Measurements from ENCODE around the gene CNTNAP5. TPM values are rescaled to one million over a fixed set of nuclear protein-coding genes. Genes with fewer than 3 reads are reported as not detected.

The CNTNAP5 gene
- total RNA-seq, 3 donors from 2014 or later, result 3.3 TPM; not detected in 2

DNA sequence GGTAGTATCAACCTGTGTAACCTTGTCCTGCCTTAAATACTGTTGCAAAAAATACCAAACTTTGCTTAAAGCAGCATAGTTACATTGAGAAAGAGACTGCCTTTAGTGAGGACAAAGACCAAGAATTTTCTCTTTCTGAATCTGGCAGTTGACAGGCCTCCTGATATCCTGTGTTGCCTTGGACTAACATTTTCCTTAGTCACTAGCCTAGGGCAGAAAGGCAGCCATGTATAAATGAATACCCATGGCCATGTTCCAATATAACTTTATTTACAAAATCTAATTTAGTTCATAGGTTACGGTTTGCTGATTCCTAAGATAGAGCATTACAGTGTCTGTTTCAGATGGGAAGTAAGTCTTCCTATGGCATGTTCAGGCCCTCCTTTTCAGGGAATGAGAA, 895.4 kb downstream of the CNTNAP5 start:
- no peak overlapping the region for H3K4me3 ChIP-seq
- ATAC-seq (no peak), DNase-seq (no peak)
- H3K36me3 ChIP-seq (ENCODE audit: low read depth), result no peaks in the 10 kb centered on the region
- TF ChIP-seq, protein P1, sequence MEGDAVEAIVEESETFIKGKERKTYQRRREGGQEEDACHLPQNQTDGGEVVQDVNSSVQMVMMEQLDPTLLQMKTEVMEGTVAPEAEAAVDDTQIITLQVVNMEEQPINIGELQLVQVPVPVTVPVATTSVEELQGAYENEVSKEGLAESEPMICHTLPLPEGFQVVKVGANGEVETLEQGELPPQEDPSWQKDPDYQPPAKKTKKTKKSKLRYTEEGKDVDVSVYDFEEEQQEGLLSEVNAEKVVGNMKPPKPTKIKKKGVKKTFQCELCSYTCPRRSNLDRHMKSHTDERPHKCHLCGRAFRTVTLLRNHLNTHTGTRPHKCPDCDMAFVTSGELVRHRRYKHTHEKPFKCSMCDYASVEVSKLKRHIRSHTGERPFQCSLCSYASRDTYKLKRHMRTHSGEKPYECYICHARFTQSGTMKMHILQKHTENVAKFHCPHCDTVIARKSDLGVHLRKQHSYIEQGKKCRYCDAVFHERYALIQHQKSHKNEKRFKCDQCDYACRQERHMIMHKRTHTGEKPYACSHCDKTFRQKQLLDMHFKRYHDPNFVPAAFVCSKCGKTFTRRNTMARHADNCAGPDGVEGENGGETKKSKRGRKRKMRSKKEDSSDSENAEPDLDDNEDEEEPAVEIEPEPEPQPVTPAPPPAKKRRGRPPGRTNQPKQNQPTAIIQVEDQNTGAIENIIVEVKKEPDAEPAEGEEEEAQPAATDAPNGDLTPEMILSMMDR (IDR thresholded peaks at IDR 0.05), result no peak
- intact Hi-C loops (cut with DNase I, micrococcal nuclease), result no loop called here
- no peaks in the 10 kb centered on the region for H3K4me1 ChIP-seq (ENCODE audit: low read depth)
- H3K9me3 ChIP-seq, result no peaks in the 10 kb centered on the region

DNA sequence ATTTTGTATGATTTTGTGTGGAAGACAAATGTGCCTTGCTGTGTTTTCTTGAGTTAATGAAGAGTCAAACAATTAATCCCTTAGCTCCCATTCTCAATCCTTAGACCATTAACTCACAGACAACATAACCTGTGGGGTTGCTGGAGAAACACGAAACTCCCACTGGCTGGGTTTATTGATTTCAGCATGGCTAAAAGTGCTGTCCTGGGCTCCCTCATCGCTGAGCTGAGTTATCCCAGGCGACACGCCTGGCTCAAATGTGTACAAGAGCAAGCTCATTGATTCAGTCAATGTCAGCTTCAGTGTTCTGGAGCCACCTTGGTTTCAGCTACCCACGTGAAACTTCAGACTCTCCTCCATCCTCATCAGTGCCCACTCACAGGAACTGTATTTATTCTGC, 896.1 kb downstream of the CNTNAP5 start:
- DNase-seq, result no peak

DNA sequence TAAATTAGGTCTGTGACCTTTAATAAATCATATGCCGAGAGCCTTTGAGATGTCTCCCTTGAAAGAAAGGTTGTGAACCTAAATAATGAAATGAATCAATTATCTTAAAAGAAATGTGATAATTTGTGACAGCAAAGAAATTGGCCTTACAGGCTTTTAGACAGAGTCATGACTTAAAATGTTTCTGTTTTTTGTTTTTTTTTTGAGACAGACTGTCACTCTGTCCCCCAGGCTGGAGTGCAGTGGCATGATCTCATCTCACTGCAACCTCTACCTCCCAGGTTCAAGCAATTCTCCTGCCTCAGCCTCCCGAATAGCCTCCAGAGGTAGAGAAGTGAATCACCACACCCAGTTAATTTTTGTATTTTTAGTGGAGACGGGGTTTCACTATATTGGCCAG, 898.0 kb downstream of the CNTNAP5 start:
- Histone ChIP-seq H3K4me3 (no peak overlapping the region), H3K36me3 (ENCODE audit: low read depth) (no peaks in the 10 kb centered on the region), H3K9me3 (no peaks in the 10 kb centered on the region), H3K4me1 (ENCODE audit: low read depth) (no peaks in the 10 kb centered on the region)
- TF ChIP-seq, protein P1 (IDR thresholded peaks at IDR 0.05), result no peak
- intact Hi-C loops (cut with DNase I, micrococcal nuclease), result no loop called here
- DNase-seq (no peak), ATAC-seq (no peak)

More for the DNA sequence above, 896.1 kb downstream of the CNTNAP5 start:
- TF ChIP-seq, protein P1 (IDR thresholded peaks at IDR 0.05), result no peak
- no peak for ATAC-seq
- no peaks in the 10 kb centered on the region for H3K4me1 ChIP-seq (ENCODE audit: low read depth)
- intact Hi-C loops (cut with DNase I, micrococcal nuclease), result no loop called here
- H3K36me3 ChIP-seq (ENCODE audit: low read depth), result no peaks in the 10 kb centered on the region
- no peaks in the 10 kb centered on the region for H3K9me3 ChIP-seq
- no peak overlapping the region for H3K4me3 ChIP-seq

GRCh38 chr2:124933883-124934282, 908.8 kb downstream of the CNTNAP5 start:
- DNase-seq (no peak), ATAC-seq (no peak)
- H3K4me3 ChIP-seq, result no peak overlapping the region
- H3K36me3 ChIP-seq (ENCODE audit: low read depth), result no peaks in the 10 kb centered on the region
- H3K9me3 ChIP-seq, result no peaks in the 10 kb centered on the region
- intact Hi-C loops (cut with DNase I, micrococcal nuclease), result no loop called here
- no peaks in the 10 kb centered on the region for H3K4me1 ChIP-seq (ENCODE audit: low read depth)
- TF ChIP-seq, protein P1 (IDR thresholded peaks at IDR 0.05), result no peak

DNA sequence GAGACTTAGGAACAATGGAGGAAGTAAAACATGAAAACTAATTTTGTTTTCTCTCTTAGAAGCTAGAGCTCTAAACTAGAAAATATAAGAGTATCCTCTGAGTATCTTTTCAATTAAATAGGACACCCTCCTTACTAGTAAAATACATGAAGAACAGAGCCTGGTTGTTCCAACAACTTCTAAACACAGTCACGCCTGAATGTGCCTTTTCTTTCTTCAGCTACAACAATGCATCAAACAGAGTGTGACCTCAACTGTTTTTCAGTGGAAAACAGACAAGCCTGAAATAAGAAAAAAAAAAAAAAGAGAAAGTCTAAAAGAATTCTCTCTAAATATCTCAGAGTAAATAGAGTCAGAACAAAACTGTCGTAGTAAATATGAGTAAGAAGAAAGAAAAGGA, 928.8 kb downstream of the CNTNAP5 start:
- Histone ChIP-seq H3K4me3 (no peak overlapping the region), H3K4me1 (ENCODE audit: low read depth) (no peaks in the 10 kb centered on the region), H3K9me3 (no peaks in the 10 kb centered on the region), H3K36me3 (ENCODE audit: low read depth) (no peaks in the 10 kb centered on the region)
- TF ChIP-seq, protein P1 (IDR thresholded peaks at IDR 0.05), result no peak
- intact Hi-C loops (cut with DNase I, micrococcal nuclease), result no loop called here
- ATAC-seq (no peak), DNase-seq (no peak)

DNA sequence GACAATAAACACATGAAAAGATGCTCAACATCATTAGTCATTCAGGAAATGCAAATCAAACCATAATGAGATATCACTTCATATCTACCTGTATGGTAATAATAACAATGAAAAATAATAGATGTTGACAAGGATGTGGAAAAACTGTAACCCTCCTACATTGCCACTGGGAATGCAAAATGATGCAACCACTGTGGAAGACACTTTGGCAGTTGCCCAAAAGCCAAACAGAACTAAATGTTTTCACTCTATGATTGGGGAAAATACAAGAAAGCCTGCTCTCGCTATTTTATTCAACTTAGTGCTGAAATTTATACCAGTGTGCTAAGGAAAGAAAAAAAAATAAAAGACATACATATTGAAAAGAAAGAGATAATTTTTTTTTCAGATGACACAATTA, 934.5 kb downstream of the CNTNAP5 start:
- no peaks in the 10 kb centered on the region for H3K9me3 ChIP-seq
- no peak for ATAC-seq
- H3K4me1 ChIP-seq (ENCODE audit: low read depth), result no peaks in the 10 kb centered on the region
- H3K36me3 ChIP-seq (ENCODE audit: low read depth), result no peaks in the 10 kb centered on the region
- no peak overlapping the region for H3K4me3 ChIP-seq
- no peak for DNase-seq
- intact Hi-C loops (cut with DNase I, micrococcal nuclease), result no loop called here
- TF ChIP-seq, protein P1 (IDR thresholded peaks at IDR 0.05), result no peak
